ENCODE data around the gene AEBP1.

Gene AEBP1

DNA sequence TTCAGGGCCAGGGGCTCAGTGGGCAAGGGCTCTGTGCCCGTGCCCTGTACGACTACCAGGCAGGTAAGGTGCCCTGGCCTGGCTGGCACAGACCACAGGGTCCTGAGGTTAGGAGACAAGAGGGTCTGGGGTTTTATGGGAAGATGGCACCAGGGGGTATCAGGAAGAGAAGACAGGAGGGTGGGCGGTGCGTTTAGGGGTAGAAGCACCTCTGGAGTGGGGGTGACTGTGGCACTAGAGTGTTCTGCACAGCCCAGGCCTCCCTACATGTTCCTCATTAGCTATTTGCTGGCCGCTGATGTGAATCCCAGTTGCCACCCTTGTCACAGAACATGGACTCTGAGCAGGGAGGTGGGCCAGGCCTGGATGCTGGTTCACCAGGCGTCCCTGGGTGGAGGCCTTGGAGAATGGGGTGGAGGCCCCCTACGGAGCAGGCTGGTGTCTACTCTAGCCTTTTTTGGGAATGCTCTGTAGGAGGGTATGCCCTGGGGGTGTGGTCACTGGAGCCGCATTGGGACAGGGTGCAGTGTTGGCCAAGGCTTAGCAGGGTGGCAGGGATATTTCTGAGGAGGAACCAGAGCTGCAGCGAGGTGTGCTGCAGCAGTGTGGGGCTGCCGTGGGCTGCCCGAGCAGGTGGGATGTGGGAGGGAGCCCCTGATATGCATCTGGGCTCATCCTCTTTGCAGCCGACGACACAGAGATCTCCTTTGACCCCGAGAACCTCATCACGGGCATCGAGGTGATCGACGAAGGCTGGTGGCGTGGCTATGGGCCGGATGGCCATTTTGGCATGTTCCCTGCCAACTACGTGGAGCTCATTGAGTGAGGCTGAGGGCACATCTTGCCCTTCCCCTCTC lies 43.8 kb upstream of the AEBP1 start:
- TF ChIP-seq, protein P1, sequence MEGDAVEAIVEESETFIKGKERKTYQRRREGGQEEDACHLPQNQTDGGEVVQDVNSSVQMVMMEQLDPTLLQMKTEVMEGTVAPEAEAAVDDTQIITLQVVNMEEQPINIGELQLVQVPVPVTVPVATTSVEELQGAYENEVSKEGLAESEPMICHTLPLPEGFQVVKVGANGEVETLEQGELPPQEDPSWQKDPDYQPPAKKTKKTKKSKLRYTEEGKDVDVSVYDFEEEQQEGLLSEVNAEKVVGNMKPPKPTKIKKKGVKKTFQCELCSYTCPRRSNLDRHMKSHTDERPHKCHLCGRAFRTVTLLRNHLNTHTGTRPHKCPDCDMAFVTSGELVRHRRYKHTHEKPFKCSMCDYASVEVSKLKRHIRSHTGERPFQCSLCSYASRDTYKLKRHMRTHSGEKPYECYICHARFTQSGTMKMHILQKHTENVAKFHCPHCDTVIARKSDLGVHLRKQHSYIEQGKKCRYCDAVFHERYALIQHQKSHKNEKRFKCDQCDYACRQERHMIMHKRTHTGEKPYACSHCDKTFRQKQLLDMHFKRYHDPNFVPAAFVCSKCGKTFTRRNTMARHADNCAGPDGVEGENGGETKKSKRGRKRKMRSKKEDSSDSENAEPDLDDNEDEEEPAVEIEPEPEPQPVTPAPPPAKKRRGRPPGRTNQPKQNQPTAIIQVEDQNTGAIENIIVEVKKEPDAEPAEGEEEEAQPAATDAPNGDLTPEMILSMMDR (conservative IDR thresholded peaks at IDR 0.05), result no peak
- H3K27ac ChIP-seq, result no peak overlapping the region

- H3K27ac ChIP-seq, result no peak overlapping the region
- TF ChIP-seq, protein P1 (conservative IDR thresholded peaks at IDR 0.05), result no peak
Observed at GRCh38 chr7:44060948-44061644, 43.0 kb upstream of the AEBP1 start.

DNA sequence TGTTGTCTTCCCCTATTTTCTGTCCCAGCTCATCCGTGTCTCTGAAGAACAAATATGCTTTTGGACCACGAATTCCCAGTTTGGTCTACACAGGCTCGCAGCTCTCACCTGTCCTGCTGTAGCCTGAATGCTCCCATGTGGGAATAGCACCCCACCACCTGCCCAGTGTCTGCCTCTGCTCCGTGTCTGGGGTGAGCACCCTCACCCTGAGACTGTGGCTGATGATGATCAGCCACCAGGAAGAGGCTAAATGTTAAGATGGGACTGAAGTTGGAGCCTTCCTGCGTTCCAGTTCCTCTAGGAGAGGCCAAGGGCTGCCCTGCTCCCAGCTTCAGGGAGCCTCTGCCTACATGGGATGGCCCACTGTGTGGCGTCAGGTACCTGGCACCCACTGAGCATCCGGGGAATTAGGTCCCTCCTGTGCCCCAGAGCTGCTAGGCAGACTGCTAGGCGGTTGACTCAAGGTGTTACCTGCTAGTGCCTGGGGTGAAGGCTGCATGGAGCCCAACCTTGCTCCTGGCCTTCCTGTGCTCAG lies 42.4 kb upstream of the AEBP1 start:
- no peak overlapping the region for H3K27ac ChIP-seq
- TF ChIP-seq, protein P1 (conservative IDR thresholded peaks at IDR 0.05), result no peak

DNA sequence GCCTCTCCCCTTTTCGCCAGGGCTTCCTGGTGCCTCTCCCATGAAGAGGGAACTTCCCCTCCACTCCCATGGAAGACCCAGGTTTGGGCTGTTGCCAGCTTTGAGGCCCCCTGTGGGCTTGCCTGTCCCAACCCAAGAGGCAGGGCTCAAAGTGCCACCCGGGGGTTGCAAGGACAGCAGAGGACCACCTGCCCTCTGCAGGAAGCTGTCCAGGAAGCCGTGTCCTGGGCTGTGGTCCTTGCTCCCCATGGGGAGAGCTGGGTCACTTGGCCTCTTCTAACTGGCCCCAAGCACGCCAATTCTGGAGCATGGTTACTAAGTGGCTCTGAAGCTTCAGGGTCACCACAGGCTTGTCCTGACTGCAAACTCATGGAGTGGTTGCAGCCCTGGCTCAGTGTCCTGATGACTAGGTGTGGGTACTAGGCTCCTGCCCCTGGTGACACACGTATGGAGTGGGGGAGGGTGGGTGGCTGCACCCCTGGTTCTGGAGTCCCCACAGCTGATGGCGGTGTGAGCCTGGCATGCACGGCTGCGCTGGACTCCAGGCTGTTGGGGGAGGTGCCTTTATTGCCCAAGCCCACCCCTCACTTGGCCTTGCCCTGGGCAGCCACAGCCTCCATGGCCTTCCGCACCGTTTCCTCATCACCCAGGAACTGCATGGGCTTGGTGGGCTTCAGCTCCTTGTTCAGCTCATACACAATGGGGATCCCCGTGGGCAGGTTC lies 41.8 kb upstream of the AEBP1 start:
- H3K27ac ChIP-seq, result 0 out of 2 replicates have a peak overlapping the region, but pooled peaks have one; percentile 1
- TF ChIP-seq, protein P1 (conservative IDR thresholded peaks at IDR 0.05), result no peak

DNA sequence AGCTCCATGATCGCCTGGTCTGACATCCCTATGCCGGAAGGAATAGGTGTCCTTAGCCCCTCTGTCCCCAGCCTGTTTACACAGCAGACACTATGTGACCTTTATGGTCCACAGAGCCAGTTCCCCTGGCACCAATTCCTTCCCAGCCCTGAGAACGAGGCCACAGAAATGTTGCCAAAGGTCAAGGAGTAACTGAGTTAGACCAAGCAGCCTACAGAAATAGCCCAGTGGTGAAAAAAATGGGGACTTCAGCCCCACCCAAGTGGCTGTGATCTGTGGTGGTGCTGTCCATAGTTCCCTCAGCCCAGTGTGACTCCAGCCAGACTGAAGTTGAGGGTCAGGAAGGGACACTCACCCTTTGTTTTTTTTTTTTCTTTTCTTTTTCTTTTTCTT lies 41.2 kb upstream of the AEBP1 start:
- TF ChIP-seq, protein P1 (conservative IDR thresholded peaks at IDR 0.05), result no peak
- H3K27ac ChIP-seq, result 0 out of 2 replicates have a peak overlapping the region, but pooled peaks have one; percentile 1

DNA sequence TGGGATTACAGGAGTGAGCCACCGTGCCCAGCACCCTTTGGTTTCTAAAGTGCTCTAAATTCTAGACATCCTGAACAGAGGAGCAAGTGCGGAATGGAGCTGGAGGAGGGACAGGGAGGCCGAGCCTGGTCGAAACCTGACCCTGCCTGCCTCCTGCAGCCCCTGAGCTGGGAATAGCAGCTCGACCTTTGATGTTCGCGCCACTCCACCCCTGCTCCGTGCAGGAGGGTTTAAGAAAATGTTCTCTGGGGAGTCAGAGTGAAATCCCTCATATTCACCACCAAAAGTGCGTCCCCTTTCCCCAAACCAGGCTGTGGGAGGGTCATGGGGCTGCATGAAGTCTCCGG lies 40.6 kb upstream of the AEBP1 start:
- TF ChIP-seq, protein P1 (conservative IDR thresholded peaks at IDR 0.05), result no peak

More for the DNA sequence above, 40.6 kb upstream of the AEBP1 start:
- H3K27ac ChIP-seq, result no peak overlapping the region

Measured in VCaP (cell line).